H9 (cell line): ENCODE measurements around the gene ABHD11. TPM values are rescaled to one million over a fixed set of nuclear protein-coding genes. Genes with fewer than 3 reads are reported as not detected.

ENCODE experiments used
- DNase-seq: peaks from one replicate; pipeline ENCODE4 v3.0.0-alpha.2; 2017
- H2AFZ ChIP-seq: one replicate; pipeline ENCODE4 v1.6.1; 2013; ENCODE audit warnings: mild to moderate bottlenecking, low read length, control low read depth, moderate library complexity
- H2AK5ac ChIP-seq: 2 replicates; pipeline ENCODE4 v1.6.1; 2013; ENCODE audit warnings: low read length, control low read depth, mixed read lengths; ENCODE audit not compliant: insufficient read length
- H2BK120ac ChIP-seq: one replicate; pipeline ENCODE4 v1.6.1; 2013; ENCODE audit warnings: low read depth, mild to moderate bottlenecking, low read length, control low read depth, inconsistent platforms; ENCODE audit not compliant: poor library complexity, severe bottlenecking
- H2BK12ac ChIP-seq: 2 replicates; pipeline ENCODE4 v1.6.1; 2013; ENCODE audit warnings: low read length, control low read depth, mixed read lengths, low read depth; ENCODE audit not compliant: insufficient read length
- H2BK15ac ChIP-seq: 2 replicates; pipeline ENCODE4 v1.6.1; 2013; ENCODE audit warnings: low read depth, low read length, control low read depth
- H2BK20ac ChIP-seq: one replicate; pipeline ENCODE4 v1.6.1; 2013; ENCODE audit warnings: low read depth, mild to moderate bottlenecking, low read length, control low read depth, inconsistent platforms; ENCODE audit not compliant: poor library complexity, severe bottlenecking
- H2BK5ac ChIP-seq: 2 replicates; pipeline ENCODE4 v1.6.1; 2013; ENCODE audit warnings: low read length, control low read depth, mixed read lengths; ENCODE audit not compliant: insufficient read length
- H3K14ac ChIP-seq: 2 replicates; pipeline ENCODE4 v1.6.1; 2013; ENCODE audit warnings: low read length, control low read depth; ENCODE audit not compliant: insufficient read depth
- H3K18ac ChIP-seq: 2 replicates; pipeline ENCODE4 v1.6.1; 2013; ENCODE audit warnings: low read depth, mild to moderate bottlenecking, mixed read lengths, low read length, control low read depth; ENCODE audit not compliant: insufficient read length
- H3K23ac ChIP-seq: 2 replicates; pipeline ENCODE4 v1.6.1; 2013; ENCODE audit warnings: low read length, control low read depth, mixed read lengths, low read depth; ENCODE audit not compliant: insufficient read length
- H3K23me2 ChIP-seq: 2 replicates; pipeline ENCODE4 v1.6.1; 2013; ENCODE audit warnings: low read depth, mild to moderate bottlenecking, mixed read lengths, low read length, control low read depth; ENCODE audit not compliant: insufficient read length, poor library complexity, severe bottlenecking
- H3K27ac ChIP-seq: 2 replicates; pipeline ENCODE4 v1.5.1; 2013; ENCODE audit warnings: low read length, control low read depth, mixed read lengths, low read depth; ENCODE audit not compliant: insufficient read length
- H3K27me3 ChIP-seq: 2 replicates; pipeline ENCODE4 v1.6.1; 2013; ENCODE audit warnings: low read length, control low read depth, inconsistent platforms; ENCODE audit not compliant: insufficient read depth
- H3K4ac ChIP-seq: 2 replicates; pipeline ENCODE4 v1.6.1; 2013; ENCODE audit warnings: low read depth, mild to moderate bottlenecking, control low read depth, inconsistent platforms, low read length, moderate library complexity
- H3K4me1 ChIP-seq: 2 replicates; pipeline ENCODE4 v1.6.1; 2013; ENCODE audit warnings: low read length, control low read depth, inconsistent platforms; ENCODE audit not compliant: insufficient read depth
- H3K4me2 ChIP-seq: 2 replicates; pipeline ENCODE4 v1.6.1; 2013; ENCODE audit warnings: low read length, control low read depth, mixed read lengths; ENCODE audit not compliant: insufficient read length, insufficient read depth
- H3K56ac ChIP-seq: 2 replicates; pipeline ENCODE4 v1.6.1; 2013; ENCODE audit warnings: low read depth, mild to moderate bottlenecking, mixed read lengths, low read length, control low read depth; ENCODE audit not compliant: insufficient read length
- H3K79me1 ChIP-seq: 2 replicates; pipeline ENCODE4 v1.6.1; 2013; ENCODE audit warnings: low read depth, mild to moderate bottlenecking, moderate library complexity, low read length, control low read depth, inconsistent platforms; ENCODE audit not compliant: insufficient read depth, poor library complexity, severe bottlenecking
- H3K79me2 ChIP-seq: 2 replicates; pipeline ENCODE4 v1.6.1; 2013; ENCODE audit warnings: low read length, control low read depth, inconsistent platforms; ENCODE audit not compliant: insufficient read depth
- H3K9ac ChIP-seq: 2 replicates; pipeline ENCODE4 v1.6.1; 2013; ENCODE audit warnings: low read length, control low read depth, mixed read lengths; ENCODE audit not compliant: insufficient read length; ENCODE audit errors: extremely low read depth
- H3K9me3 ChIP-seq: one replicate; pipeline ENCODE4 v1.6.1; 2013; ENCODE audit warnings: low read depth, low read length, inconsistent platforms; ENCODE audit not compliant: control insufficient read depth
- H3T11ph ChIP-seq: one replicate; pipeline ENCODE4 v1.6.1; 2013; ENCODE audit warnings: mild to moderate bottlenecking, low read length, control low read depth, inconsistent platforms
- H4K20me1 ChIP-seq: one replicate; pipeline ENCODE4 v1.6.1; 2013; ENCODE audit not compliant: control insufficient read depth, insufficient read length, insufficient read depth
- H4K5ac ChIP-seq: 2 replicates; pipeline ENCODE4 v1.6.1; 2013; ENCODE audit warnings: low read depth, mild to moderate bottlenecking, mixed read lengths, low read length, control low read depth; ENCODE audit not compliant: insufficient read length
- H4K8ac ChIP-seq: replicated peaks from 2 replicates; pipeline ENCODE4 v1.6.1; 2013; ENCODE audit warnings: low read length, control low read depth, mixed read lengths, low read depth; ENCODE audit not compliant: insufficient read length
- H4K91ac ChIP-seq: 2 replicates; pipeline ENCODE4 v1.6.1; 2013; ENCODE audit warnings: low read depth, mild to moderate bottlenecking, moderate library complexity, mixed read lengths, low read length, control low read depth; ENCODE audit not compliant: insufficient read length
- H3K27ac Mint-ChIP-seq, 3 experiments: 2 replicates in 2 of 3; 3 replicates in 1 of 3; pipeline ENCODE4 v1.8.0; 2020 to 2021; ENCODE audit warnings: mixed read lengths in 3 of 3, mild to moderate bottlenecking in 1 of 3, moderate library complexity in 1 of 3
- H3K27me3 Mint-ChIP-seq: 2 replicates; pipeline ENCODE4 v1.8.0; 2021; ENCODE audit warnings: low read depth, mild to moderate bottlenecking, moderate library complexity, mixed read lengths
- H3K36me3 Mint-ChIP-seq, 3 experiments: 2 replicates in 2 of 3; 3 replicates in 1 of 3; pipeline ENCODE4 v1.8.0; 2020 to 2021; ENCODE audit warnings: low read depth in 3 of 3, mixed read lengths in 3 of 3; ENCODE audit not compliant: insufficient read depth in 1 of 3
- H3K4me1 Mint-ChIP-seq, 2 experiments: 2 replicates each; pipeline ENCODE4 v1.8.0; 2020; ENCODE audit warnings: mixed read lengths in 2 of 2
- H3K4me3 Mint-ChIP-seq, 2 experiments: 2 replicates in 1 of 2; 3 replicates in 1 of 2; pipeline ENCODE4 v1.8.0; 2020 to 2021; ENCODE audit warnings: mild to moderate bottlenecking in 2 of 2, mixed read lengths in 2 of 2, moderate library complexity in 1 of 2
- H3K9me3 Mint-ChIP-seq, 2 experiments: 2 replicates in 1 of 2; 3 replicates in 1 of 2; pipeline ENCODE4 v1.8.0; 2020; ENCODE audit warnings: mild to moderate bottlenecking in 2 of 2, mixed read lengths in 2 of 2, moderate library complexity in 1 of 2
- CTCF ChIP-seq: fragments of 200-600 bp; sonication (generic); conservative IDR thresholded peaks from 3 replicates; pipeline ENCODE4 v1.8.0; 2021; ENCODE audit warnings: antibody characterized with exemption, mild to moderate bottlenecking
- WGBS: extraction: QIAGEN DNeasy Blood & Tissue Kit; methylation state at CpG from one replicate; pipeline ENCODE4 v1.1.7; 2013; ENCODE audit warnings: missing lambda C conversion rate, low lambda C conversion rate, mixed read lengths; ENCODE audit not compliant: insufficient read length; ENCODE audit errors: extremely low coverage; 5-methylcytosine and 5-hydroxymethylcytosine counted together
- total RNA-seq: library from RNA; stranded (reverse); gene quantifications from 2 replicates; pipeline ENCODE4 v1.2.1, GENCODE V29; 2021

Gene ABHD11
- total RNA-seq, 1 experiment from 2014 or later, result 34.4 TPM

- Histone ChIP-seq H2BK5ac (no peak overlapping the region), H3K4me1 (no peaks in the 10 kb centered on the region), H2BK15ac (no peak overlapping the region), H2BK120ac (no peak overlapping the region), H3K79me1 (no peaks in the 10 kb centered on the region), H3K4ac (no peak overlapping the region), H3K9me3 (no peaks in the 10 kb centered on the region), H3K23me2 (no peaks in the 10 kb centered on the region), H4K20me1 (no peaks in the 10 kb centered on the region), H3K23ac (no peak overlapping the region), H3K18ac (no peak overlapping the region), H3K4me2 (no peak overlapping the region), H2BK20ac (no peak overlapping the region), H3K56ac (no peak overlapping the region), H2BK12ac (no peak overlapping the region), H3K79me2 (no peaks in the 10 kb centered on the region), H4K8ac (no peak overlapping the region), H2AFZ (no peak overlapping the region), H2AK5ac (no peak overlapping the region), H3K27me3 (no peaks in the 10 kb centered on the region), H3K27ac (no peak overlapping the region), H3K14ac (no peak overlapping the region), H4K5ac (no peak overlapping the region), H3K9ac (no peak overlapping the region), H3T11ph (no peak overlapping the region), H4K91ac (no peak overlapping the region)
- no CpG with 5 or more reads among the region's 1 CpG for WGBS
- Mint-ChIP-seq H3K36me3 (peaks cover 0 to 8% (median 2%) of the 10 kb centered on the region in 3 experiments; a peak in 4 of 7 replicates), H3K27me3 (no peaks in the 10 kb centered on the region; the same call in 1 of the 2 replicates), H3K4me3 (no peak overlapping the region), H3K4me1 (peaks cover 0 to 12% of the 10 kb centered on the region in 2 experiments; a peak in 1 of 4 replicates), H3K9me3 (peaks cover 3 to 6% of the 10 kb centered on the region in 2 experiments; a peak in 4 of 5 replicates), H3K27ac (no peak overlapping the region; a peak in 2 of 7 replicates)
- no peak for TF ChIP-seq CTCF
- DNase-seq, result no peak
Measured at GRCh38 chr7:73779517-73779916, 40.9 kb upstream of the ABHD11 start.
